Loucy (cell line): ENCODE measurements around the gene TSPAN17.

Experiments
- H2AFZ ChIP-seq: fragments of 200-600 bp; sonication (generic); 2 replicates; pipeline ENCODE4 v1.6.0; 2016; ENCODE audit warnings: antibody characterized with exemption, mild to moderate bottlenecking, low read length, moderate library complexity
- H3F3A ChIP-seq: fragments of 200-600 bp; 2 replicates; pipeline ENCODE4 v1.6.0; 2016; ENCODE audit warnings: antibody characterized with exemption, low read depth, mild to moderate bottlenecking
- H3K27me3 ChIP-seq: fragments of 200-600 bp; sonication (generic); 2 replicates; pipeline ENCODE4 v1.6.1; 2014; ENCODE audit warnings: low read length, mild to moderate bottlenecking; ENCODE audit not compliant: insufficient read depth, poor library complexity, severe bottlenecking
- H3K36me3 ChIP-seq: fragments of 200-600 bp; sonication (generic); 2 replicates; pipeline ENCODE4 v1.6.1; 2016; ENCODE audit warnings: low read length; ENCODE audit not compliant: insufficient read depth
- H3K4me1 ChIP-seq: fragments of 200-600 bp; sonication (generic); 2 replicates; pipeline ENCODE4 v1.5.1; 2014; ENCODE audit warnings: low read length, mild to moderate bottlenecking; ENCODE audit not compliant: insufficient read depth, poor library complexity, severe bottlenecking
- H3K4me2 ChIP-seq: fragments of 200-600 bp; sonication (generic); 2 replicates; pipeline ENCODE4 v1.6.0; 2014; ENCODE audit warnings: antibody characterized with exemption, low read length, low read depth, mild to moderate bottlenecking; ENCODE audit not compliant: poor library complexity, severe bottlenecking
- H3K4me3 ChIP-seq: fragments of 200-600 bp; sonication (generic); 2 replicates; pipeline ENCODE4 v1.5.1; 2014; ENCODE audit warnings: low read length, mild to moderate bottlenecking, mixed read lengths; ENCODE audit not compliant: poor library complexity, severe bottlenecking
- H3K79me2 ChIP-seq: fragments of 200-600 bp; sonication (generic); 2 replicates; pipeline ENCODE4 v1.6.1; 2014; ENCODE audit warnings: low read length; ENCODE audit not compliant: insufficient read depth
- H3K9ac ChIP-seq: fragments of 200-600 bp; sonication (generic); 2 replicates; pipeline ENCODE4 v1.6.0; 2014; ENCODE audit warnings: mild to moderate bottlenecking, low read depth, low read length, moderate library complexity; ENCODE audit not compliant: poor library complexity, severe bottlenecking
- H3K9me2 ChIP-seq: fragments of 200-600 bp; sonication (generic); replicated peaks from 2 replicates; pipeline ENCODE4 v1.6.1; 2016; ENCODE audit warnings: low read depth, low read length, mixed read lengths
- H3K9me3 ChIP-seq: fragments of 200-600 bp; sonication (generic); 2 replicates; pipeline ENCODE4 v1.6.1; 2014; ENCODE audit warnings: mild to moderate bottlenecking, antibody characterized with exemption, low read length, low read depth; ENCODE audit not compliant: insufficient read depth
- H4K20me1 ChIP-seq: fragments of 200-600 bp; sonication (generic); 2 replicates; pipeline ENCODE4 v1.6.0; 2014; ENCODE audit warnings: antibody characterized with exemption, low read length, mild to moderate bottlenecking; ENCODE audit not compliant: insufficient read depth, poor library complexity, severe bottlenecking
- EZH2phosphoT487 ChIP-seq: fragments of 200-600 bp; IDR thresholded peaks from 2 replicates; pipeline ENCODE4 v1.6.1; 2018; ENCODE audit warnings: antibody characterized with exemption, mild to moderate bottlenecking, moderate library complexity, borderline replicate concordance
- TF ChIP-seq, protein P1 (sequence below): fragments of 200-600 bp; sonication (generic); conservative IDR thresholded peaks from 2 replicates; pipeline ENCODE4 v1.5.1; 2014; ENCODE audit warnings: mild to moderate bottlenecking, antibody characterized with exemption, low read length

Gene TSPAN17

DNA sequence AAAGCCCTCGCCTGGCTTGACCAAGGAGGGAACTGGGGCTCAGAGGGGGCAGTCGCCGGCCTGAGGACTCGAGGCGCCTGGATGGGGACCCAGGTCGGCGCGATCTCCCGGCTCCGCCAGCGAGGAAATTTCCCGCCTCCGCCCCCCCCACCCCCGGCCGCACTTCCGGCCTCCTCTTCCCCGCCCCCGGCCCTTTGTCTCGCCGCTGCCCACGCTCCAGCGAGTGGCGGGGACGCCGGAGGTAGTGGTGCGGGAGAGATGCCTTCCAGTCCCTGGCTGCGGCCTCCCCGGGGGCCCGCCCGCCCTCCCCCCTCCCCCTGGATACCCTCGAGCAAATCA lies 36.9 kb upstream of the TSPAN17 start:
- Histone ChIP-seq H3K4me1 (no peaks in the 10 kb centered on the region), H3K36me3 (no peaks in the 10 kb centered on the region), H3K4me2 (no peak overlapping the region), H3K4me3 (no peak overlapping the region), H3F3A (no peaks in the 10 kb centered on the region), H3K9ac (no peak overlapping the region), H3K27me3 (no peaks in the 10 kb centered on the region), H3K9me3 (no peaks in the 10 kb centered on the region), H3K9me2 (no peaks in the 10 kb centered on the region), H2AFZ (no peak overlapping the region), H4K20me1 (no peaks in the 10 kb centered on the region), H3K79me2 (no peaks in the 10 kb centered on the region)
- TF ChIP-seq EZH2phosphoT487 = no peak
- TF ChIP-seq, protein P1, sequence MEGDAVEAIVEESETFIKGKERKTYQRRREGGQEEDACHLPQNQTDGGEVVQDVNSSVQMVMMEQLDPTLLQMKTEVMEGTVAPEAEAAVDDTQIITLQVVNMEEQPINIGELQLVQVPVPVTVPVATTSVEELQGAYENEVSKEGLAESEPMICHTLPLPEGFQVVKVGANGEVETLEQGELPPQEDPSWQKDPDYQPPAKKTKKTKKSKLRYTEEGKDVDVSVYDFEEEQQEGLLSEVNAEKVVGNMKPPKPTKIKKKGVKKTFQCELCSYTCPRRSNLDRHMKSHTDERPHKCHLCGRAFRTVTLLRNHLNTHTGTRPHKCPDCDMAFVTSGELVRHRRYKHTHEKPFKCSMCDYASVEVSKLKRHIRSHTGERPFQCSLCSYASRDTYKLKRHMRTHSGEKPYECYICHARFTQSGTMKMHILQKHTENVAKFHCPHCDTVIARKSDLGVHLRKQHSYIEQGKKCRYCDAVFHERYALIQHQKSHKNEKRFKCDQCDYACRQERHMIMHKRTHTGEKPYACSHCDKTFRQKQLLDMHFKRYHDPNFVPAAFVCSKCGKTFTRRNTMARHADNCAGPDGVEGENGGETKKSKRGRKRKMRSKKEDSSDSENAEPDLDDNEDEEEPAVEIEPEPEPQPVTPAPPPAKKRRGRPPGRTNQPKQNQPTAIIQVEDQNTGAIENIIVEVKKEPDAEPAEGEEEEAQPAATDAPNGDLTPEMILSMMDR = no peak

DNA sequence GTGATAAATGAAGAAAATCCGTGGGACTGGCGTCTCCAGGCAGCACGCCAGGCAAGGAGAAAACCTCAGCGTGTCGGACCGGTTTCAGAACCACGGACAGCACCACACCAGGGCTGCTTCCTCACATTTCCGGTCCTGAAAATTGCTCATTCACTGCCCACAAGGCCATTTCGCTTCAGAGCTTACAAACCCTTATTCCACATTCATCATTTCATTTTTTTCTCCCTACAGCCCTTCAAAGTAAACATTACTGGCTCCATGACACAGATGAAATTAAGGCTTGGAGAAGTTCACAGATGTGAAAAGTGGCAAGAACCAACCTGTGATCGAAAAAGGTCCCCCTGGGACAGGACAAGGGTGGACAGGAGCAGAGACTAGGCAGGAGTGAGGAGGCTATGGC lies 35.8 kb upstream of the TSPAN17 start:
- TF ChIP-seq, protein P1 = no peak
- Histone ChIP-seq H3K4me2 (no peak overlapping the region), H3K9me3 (no peaks in the 10 kb centered on the region)

DNA sequence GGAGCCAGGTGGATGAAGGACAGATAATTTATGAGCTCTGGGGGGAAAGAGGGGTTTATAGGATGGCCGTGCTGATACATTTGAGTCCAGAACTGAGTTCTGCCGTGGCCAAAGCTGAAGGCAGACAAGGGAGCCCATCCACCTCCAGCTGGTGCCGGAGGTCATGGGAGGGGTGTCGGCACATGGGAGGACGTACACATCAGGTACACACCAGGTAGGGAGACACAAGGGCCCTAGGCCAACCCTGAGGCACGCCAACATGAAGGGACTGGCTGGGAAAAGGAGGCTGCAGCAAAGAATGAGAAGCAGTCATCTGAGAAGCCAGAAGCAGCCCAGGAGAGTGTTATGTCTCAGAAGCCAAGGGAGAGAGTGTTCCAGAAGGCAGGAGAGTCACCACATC lies 35.3 kb upstream of the TSPAN17 start:
- Histone ChIP-seq H3K79me2 (no peaks in the 10 kb centered on the region), H2AFZ (no peak overlapping the region), H3K9ac (no peak overlapping the region), H3K9me3 (no peaks in the 10 kb centered on the region), H3K9me2 (no peaks in the 10 kb centered on the region), H3K4me3 (no peak overlapping the region), H3F3A (no peaks in the 10 kb centered on the region), H3K4me2 (no peak overlapping the region), H3K27me3 (no peaks in the 10 kb centered on the region), H4K20me1 (no peaks in the 10 kb centered on the region), H3K36me3 (no peaks in the 10 kb centered on the region), H3K4me1 (no peaks in the 10 kb centered on the region)
- TF ChIP-seq, protein P1 = no peak
- no peak for TF ChIP-seq EZH2phosphoT487

More for the DNA sequence above, 35.8 kb upstream of the TSPAN17 start:
- Histone ChIP-seq H3K36me3 (no peaks in the 10 kb centered on the region), H3K79me2 (no peaks in the 10 kb centered on the region), H2AFZ (no peak overlapping the region), H3K9me2 (no peaks in the 10 kb centered on the region), H3K4me1 (no peaks in the 10 kb centered on the region), H3F3A (no peaks in the 10 kb centered on the region), H3K4me3 (no peak overlapping the region), H3K27me3 (no peaks in the 10 kb centered on the region), H4K20me1 (no peaks in the 10 kb centered on the region), H3K9ac (no peak overlapping the region)
